Activated T-cell treated with anti-CD3 and anti-CD28 coated beads for 48 hours (primary cell): Measurements from ENCODE around the gene CNOT9.

Experiments used
- DNase-seq: peaks from one replicate; pipeline ENCODE4 v3.0.0-alpha.2; 2020; ENCODE audit warnings: low read depth

The CNOT9 gene

DNA sequence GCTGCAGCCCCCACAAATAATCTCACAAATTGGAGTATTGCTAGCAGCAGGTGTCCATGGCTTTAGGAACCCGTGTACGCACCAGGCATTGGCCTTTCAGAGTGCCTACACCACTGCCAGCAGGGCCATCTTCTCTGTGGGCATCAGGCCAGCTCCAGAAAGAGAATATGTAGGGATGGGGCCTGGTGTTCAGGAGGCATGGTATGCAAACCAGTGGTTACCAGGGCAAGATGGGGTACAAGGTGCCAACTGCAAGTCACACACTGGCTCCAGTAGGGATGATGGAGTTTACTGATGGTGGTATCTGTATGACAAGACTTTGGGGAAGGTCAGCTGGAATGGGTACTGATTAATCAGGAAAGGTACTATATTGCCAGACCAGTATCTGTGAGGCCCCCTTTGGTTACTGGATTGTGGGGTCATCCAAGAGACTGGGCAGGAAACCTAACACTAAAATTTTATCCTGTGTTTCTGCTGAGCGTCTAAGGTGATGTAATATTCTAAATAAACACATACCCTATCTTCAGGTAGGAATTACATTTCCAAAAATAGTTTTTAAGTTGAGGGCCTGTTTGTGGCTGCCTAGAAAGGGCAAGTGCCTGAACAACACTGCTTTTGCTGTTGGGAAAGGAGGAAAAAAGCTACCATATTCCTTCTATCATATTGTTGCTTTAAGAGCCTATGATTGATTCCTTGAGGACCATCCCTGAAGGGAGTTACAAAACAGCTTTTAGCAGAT lies 9.0 kb downstream of the CNOT9 start:
- no peak for DNase-seq

DNA sequence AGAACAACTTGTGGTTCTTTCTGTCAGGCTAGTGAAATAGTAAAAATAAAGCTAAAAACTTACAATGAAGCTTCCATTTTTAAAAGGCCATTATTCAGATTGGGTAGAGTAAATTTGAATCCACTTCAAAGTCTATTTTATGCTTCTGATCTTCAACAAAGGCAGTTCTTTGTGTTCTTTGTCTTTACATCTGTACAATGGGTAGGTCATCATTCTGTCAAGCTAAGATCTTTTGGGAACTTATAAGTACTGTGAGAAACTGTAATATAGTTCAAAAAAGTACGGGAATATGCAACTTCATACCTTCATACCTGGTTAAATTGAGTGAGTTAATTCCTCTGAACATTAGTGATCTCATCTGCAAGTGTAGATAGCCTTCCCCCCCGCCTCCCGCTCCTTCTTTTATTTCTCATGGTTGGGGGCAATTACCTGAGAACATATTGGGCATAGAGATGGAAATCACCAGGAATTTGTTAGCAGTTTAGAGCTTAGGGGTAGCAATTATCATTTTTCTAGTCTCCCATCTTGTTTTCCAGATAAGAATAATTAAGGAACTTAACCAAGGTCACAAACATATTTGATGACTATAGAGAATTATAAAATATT lies 9.7 kb downstream of the CNOT9 start:
- DNase-seq = no peak

DNA sequence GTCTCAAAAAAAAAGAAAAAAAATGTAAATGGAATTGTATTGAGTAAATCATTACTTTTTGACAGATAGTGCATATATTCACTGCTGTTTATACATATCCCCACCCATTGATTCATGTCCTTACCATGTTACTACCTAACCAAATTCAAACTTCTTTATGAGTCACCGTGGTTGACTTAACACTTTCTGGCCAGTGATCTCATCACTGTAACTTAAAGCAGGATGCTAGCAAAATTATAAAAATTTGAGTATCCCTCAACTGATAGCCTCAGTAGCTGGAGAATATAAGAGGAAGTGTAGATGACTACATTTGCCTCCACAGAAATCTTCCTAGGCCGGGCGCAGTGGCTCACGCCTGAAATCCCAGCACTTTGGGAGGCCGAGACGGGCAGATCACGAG lies 13.4 kb downstream of the CNOT9 start:
- no peak for DNase-seq

DNA sequence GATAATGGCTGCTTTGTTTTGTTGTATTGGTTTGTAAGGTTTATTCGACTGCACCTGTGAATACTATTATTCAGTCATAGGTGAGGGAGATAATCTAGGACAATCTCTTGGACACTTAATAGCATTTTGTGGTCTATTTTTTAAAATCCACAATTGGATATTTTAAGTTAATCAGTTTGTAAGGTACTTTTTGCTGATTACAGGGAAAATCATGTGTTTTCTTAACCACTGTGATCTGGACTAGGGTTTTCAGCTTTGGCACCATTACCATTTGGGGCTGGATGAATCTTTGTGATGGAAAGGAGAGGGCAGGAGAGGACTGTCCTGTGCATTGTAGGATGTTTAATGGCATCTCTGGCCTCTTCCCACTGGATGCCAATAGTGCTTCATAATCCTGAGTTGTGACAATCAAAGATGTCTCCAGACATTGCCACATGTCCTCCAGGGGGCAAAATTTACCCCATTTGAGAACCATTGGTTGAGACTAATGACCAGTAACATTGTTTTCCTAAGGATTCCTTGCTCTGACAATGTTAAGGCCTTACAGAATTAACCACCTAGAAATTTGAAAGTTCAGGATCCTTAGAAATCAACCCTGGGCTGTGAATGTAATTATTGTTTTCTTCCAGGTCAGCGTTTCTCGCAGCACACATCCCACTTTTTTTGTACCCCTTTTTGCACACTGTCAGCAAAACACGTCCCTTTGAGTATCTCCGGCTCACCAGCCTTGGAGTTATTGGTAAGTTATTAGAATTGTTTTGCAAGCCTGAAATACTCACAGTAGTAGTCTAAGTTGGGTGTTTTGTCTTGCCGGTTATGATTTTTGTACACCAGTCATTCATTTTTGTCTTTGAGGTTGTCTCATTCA lies 15.6 kb downstream of the CNOT9 start:
- DNase-seq = no peak

DNA sequence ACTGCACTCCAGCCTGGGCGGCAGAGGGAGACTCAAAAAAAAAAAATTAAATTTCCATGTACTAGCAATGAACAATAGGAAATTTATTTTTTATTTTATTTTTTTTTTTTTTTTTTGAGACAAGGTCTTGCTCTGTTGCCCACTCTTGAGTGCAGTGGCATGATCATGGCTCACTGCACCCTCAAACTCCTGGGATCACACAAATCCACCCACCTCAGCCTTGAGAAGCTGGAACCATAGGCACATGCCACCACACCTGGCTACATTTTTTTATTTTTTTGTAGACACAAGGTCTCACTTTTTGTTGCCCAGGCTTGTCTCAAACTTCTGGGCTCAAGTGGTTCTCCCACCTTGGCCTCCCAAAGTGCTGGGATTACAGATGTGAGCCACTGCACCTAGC lies 16.9 kb downstream of the CNOT9 start:
- no peak for DNase-seq

DNA sequence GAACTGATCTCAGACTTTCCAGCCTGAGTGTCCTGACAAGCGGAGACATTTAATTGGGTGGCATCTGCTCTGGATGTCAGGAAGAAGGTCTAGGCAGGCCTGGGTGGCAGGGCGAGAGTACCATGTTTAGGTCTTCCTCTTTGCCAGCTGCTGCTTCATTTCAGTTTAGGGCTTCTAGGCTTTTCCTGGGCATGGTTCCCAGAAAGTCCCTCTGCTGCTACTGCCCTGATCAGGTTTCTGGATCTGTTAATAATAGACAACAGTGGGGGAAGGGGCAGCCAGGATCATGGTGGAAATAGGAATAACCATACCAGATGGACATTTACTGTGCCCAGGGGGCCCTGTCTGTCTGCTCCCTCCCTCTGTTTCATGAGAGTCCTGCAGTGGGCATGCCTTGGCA lies 36.8 kb downstream of the CNOT9 start:
- no peak for DNase-seq

DNA sequence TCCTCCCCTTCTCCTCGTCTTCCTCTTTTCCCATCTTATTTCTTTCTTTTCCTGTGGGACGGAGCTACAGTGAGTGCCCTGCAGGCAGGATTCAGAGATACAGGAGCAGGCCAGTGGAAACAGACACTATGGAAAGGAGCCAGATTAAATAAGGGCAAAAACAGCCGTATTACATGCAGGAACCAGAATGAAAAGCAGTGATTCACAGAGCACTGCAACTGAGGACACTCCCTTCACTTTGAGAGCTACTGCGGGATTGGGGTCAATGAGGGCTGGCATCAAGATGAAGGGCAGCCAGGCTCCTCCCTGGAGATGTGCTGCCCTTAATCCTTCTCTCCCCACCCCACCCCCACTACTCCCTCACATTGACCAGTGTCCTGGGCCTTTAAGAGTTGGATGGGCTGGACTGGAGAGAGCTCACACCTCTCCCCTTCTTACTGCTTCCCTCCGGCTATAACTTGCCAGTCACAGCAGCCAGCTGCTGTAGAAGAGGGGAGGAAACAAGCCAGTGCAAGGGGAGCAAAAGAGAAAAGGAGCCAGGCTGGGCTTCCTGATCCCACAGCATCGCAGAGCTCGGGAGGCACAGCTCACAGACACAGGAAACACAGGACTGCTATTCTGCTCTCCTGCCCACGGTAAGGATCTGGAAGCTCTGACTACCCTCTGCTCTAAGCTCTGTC lies 38.9 kb downstream of the CNOT9 start, which contains the start of gene PLCD4:
Gene PLCD4 (plus strand): TSS at position 464 of the 680 bp plus-strand sequence. CDS start 7,841 bp downstream, outside the sequence.
- DNase-seq = no peak

DNA sequence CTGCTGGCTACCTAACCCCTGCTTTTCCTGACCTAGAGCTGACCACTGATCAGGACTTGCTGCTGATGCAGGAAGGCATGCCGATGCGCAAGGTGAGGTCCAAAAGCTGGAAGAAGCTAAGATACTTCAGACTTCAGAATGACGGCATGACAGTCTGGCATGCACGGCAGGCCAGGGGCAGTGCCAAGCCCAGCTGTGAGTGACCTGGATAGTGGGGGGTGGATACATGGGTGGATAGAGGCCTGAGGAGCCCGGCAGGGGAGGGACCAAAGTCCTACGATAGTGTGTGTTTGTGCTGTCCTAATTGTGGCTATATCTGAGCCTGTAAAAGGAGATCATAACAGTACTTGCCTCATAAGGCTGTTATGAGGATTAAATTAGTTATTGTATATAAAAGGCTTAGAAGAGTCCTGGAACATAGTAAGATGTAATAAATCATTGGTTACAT lies 47.3 kb downstream of the CNOT9 start:
- DNase-seq = no peak

DNA sequence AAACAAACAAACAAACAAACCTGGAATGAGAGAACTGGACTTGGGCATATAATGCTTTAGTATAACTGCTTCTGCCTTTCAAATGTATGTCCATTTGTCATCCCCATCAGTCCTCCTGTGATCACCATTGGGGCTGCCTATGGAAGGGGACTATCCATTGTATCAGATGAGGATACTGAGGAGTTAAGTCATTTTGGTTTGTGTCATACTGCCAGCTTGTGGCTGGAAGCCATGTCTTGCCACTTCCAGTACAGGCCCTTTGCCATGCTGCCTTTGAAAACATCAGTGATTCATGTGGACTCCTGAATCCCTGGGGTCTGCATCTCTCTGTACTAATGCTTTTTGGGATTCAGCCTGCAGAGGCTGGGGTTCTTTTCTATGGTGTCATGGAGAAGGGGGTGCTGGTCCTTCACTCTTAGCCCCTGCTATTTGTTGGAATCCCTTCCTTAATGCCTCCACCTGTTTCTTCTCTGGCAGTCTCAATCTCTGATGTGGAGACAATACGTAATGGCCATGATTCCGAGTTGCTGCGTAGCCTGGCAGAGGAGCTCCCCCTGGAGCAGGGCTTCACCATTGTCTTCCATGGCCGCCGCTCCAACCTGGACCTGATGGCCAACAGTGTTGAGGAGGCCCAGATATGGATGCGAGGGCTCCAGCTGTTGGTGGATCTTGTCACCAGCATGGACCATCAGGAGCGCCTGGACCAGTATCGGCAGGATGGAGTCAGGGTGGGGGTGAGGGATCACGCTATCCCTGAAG lies 49.6 kb downstream of the CNOT9 start:
- DNase-seq = no peak

DNA sequence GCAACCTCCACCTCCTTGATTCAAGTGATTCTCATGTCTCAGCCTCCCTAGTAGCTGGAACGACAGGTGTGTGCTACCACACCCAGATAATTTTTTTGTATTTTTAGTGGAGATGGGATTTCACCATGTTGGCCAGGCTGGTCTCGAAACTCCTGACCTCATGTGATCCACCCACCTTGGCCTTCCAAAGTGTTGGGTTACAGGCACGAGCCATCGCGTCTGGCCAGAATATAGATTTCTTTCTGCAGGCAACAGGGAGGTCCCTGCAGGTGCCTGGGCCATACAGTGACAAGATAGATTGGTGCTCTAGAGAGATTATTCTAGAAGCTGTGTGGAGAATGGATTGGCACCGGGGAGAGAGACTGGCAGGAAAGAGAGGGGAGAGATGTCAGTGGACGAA lies 52.4 kb downstream of the CNOT9 start:
- DNase-seq = no peak

DNA sequence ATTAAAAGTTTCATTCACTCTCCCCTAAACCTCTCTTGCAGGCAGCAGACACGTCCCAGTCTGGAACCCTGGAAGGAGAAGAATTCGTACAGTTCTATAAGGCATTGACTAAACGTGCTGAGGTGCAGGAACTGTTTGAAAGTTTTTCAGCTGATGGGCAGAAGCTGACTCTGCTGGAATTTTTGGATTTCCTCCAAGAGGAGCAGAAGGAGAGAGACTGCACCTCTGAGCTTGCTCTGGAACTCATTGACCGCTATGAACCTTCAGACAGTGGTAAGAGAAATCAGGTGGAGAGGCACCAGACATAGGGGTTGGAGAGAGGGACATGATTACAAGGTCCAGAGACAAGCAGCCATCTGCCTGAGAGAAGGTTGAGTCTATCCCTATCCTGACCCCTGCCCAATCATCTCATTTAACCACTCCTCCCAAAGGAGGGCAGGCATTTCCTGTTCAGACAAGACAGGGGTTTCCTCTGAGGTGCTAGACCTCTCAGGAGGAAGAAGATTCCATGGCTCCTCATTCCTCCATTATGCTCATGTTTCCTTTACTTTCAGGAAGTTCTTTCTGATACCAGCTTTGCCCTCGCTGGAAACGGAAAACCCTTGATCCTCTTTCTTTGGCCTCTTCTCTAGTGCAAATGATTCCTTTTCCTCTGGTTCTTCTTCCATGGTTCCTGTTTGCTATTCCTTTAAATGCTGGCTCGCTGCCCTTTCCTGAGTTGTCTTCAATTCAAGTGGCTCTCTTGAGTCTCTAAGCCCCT lies 54.1 kb downstream of the CNOT9 start:
- DNase-seq = no peak

DNA sequence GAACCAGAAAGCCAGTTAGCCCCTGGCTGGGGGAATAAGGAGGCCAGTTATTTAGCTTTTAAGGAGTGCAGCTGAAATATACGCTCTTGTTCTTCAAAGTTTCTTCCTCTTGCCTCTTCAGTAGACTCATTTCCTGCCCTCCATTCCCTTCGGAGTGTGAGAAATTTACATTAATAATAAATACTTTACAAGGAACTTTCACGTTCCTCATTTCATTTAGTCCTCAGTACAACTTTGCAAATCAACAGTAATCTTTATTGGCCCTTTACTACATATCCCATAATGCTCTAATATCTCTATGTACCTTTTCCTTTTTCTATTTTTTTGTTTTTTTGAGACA lies 54.7 kb downstream of the CNOT9 start:
- no peak for DNase-seq

DNA sequence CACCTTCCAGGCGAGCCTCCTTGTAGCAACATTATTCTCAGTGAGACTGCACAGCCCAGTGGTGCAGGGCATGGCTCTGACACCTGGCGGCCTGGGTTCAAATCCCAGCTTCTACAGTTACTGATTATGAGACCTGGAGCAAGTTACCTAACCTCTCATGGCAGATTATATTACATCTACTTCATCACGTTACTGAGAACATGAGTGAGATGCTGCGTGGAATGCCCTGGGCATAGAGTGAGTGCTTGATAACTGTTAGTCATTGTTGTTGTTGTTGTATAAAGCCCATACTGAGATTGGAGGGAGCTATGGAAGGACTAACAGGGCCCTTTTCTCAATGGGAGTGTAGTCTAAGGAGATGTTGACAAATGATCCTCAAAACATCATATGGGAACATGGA lies 57.7 kb downstream of the CNOT9 start:
- DNase-seq = no peak

DNA sequence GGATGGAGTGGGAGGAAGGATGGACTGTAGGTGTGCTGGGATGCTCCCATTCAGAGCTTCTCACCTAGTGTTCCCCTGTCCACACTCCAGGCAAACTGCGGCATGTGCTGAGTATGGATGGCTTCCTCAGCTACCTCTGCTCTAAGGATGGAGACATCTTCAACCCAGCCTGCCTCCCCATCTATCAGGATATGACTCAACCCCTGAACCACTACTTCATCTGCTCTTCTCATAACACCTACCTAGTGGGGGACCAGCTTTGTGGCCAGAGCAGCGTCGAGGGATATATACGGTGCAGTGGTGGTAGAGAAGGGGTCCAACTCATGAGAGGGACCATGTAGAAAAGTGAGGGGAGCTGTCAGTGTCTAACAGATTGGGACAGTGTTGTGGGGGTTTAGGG lies 59.3 kb downstream of the CNOT9 start:
- no peak for DNase-seq

DNA sequence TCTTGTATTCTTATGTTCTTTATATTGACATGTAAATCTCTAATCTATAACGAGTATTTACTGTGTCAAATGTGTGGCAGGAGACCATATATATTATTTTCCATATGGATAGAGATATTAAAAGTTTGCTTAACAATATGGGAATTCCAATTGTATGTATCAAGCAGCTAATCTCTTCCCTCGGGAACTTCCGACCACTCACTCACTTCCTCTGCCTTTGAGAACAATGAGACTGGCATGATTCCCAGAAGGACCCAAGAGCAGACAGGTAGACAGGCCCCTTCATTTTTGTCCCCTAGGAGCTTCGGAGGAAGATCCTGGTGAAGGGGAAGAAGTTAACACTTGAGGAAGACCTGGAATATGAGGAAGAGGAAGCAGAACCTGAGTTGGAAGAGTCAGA lies 63.2 kb downstream of the CNOT9 start:
- DNase-seq = no peak

DNA sequence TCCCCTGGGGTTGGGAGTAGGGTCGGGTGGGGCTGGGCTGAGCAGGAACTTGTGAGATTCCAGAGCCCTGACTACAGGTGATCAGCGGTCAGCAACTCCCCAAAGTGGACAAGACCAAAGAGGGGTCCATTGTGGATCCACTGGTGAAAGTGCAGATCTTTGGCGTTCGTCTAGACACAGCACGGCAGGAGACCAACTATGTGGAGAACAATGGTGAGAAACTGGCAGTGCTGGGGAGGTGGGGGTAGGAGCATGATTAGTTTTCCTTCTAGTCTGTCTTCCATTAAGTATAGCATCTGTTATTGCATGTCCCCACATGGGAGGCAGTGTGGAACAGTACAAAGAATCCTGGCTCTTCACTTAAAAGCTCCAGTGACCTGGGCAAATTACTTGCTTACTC lies 67.1 kb downstream of the CNOT9 start:
- DNase-seq = no peak

DNA sequence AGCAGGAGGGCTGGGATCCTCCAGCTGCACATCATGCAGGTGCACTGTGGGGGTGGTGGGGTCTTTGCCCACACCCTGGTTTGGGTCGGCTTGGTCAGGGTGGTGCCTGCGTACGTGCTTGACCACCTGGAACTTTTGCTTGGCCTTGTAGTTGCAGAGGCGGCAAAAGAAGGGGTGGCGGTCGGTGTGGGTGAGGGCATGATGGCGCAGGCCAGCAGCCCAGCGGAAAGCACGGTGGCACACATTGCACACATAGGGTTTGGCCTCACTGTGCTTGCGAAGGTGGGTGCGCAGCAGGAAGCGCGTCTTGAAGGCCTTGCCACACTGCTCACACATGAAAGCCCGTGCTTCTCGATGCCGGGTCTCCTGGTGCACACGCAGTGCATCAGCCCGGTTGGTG lies 69.7 kb downstream of the CNOT9 start:
- DNase-seq = no peak

DNA sequence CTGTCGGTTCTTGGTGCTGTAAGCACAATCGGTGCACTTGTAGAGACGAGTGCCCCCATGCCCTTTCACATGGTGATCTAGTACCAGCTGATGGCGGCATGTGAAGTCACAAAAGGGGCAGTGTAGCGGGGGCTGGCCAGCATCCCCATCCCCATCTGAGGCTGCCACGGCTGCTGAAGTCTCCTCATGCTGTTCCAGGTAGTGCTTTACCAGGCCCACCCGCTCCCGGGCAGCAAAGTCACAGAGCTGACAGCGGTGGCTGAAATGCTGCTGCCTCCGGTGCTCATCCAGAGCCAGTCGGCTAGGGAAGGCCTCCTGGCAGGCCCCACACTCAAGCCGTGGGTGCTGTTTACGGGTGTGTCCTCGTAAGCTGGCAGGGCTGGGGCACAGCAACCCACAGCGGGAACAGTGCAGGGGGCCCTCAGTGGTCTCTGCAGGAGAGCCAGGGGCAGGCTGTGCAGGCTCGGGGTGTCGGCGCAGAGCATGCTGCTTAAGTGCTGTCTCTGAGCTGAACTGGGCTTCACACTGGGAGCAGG lies 73.5 kb downstream of the CNOT9 start:
- no peak for DNase-seq

DNA sequence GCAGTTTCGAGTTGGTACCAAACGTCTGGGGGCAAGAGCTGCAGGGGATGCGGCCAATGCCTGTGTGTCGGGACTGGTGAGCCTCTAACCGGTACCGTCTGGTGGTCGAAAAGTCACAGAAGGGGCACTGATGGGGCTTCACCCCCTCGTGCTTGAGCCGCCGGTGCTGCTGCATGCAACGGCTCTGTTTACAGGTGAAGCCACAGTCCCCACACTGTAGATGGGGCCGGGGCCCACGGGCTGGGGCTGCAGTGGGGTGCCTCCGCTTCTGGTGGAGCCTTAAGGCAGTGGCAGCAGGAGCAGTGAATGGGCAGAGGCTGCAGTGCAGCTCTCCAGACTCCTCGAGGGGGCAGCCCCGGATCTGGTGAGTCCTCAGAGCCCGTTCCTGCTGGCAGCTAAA lies 74.1 kb downstream of the CNOT9 start:
- no peak for DNase-seq

DNA sequence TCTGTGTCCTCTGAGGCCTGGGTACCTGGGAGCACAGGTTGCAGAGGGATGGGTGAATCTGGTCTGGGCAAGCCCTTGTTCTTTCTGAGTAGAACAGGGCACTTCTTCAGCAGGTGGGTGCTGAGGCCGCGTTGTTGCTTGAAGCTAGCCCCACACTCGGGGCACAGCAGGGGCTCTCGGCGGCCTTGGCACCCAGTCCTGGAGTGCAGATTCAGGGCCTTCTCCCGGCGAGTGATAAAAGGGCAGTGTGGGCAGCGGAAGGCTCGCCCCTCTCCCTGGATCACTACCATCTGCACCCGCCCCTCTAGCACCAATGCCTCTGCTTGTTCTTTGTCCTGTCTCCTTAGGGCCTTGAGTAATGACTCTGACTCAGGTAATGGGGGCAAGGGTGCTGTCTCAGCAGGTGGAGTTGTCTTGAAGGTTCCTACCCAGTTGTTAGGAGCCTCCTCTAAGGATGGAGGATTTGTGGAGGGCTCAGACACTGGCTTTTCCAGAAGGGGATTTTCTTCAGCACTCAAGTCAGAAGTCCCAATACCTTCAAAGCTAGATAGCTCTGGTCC lies 75.2 kb downstream of the CNOT9 start:
- DNase-seq = no peak
